ENCODE data around the gene TTC34. TPM values are rescaled to one million over a fixed set of nuclear protein-coding genes. Genes with fewer than 3 reads are reported as not detected.

The TTC34 gene
- total and polyA plus RNA-seq, 10 of the 15 experiments (the other 5 are each of a cell fraction or from before 2014, with no cell fraction given) = 0.03 to 0.49 (median 0.05) TPM; not detected in 2

DNA sequence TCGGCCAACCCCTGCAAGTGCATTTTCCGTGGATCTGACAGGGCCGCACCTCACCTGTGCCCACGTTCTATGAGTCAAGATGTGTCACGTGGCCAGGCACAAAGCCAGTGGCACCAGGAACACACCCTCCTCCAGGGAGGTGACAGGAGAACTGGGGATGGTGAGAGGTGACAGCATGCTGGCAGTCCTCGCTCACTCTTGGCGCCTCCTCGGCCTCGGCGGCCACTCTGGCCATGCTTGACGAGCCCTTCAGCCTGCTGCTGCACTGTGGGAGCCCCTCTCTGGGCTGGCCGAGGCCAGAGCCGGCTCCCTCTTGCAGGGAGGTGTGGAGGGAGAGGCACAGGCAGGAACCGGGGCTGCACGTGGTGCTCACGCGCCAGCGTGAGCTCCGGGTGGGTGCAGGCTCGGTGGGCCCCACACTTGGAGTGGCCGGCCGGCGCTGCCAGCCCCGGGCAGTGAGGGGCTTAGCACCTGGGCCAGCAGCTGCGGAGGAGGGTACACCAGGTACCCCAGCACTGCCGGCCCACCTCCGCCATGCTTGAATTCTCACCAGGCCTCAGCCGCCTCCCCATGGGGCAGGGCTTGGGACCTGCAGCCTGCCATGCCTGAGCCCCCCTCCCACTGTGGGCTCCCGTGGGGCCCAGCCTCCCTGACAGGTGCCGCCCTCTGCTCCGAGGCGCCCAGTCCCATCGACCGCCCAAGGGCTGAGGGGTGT lies 11.6 kb upstream of the TTC34 start:
- Histone ChIP-seq H3K27me3 (replicated peaks in 1 of 2; ENCODE audit: control insufficient read depth in 2 of 2, insufficient read depth in 2 of 2, low read length in 1 of 2) (no peaks in the 10 kb centered on the region), H3K4me3 (no peak overlapping the region), H2AFZ (ENCODE audit: control insufficient read depth, low read depth, low read length) (no peak overlapping the region), H3K27ac (ENCODE audit: control insufficient read depth, insufficient read depth) (no peak overlapping the region), H3K79me2 (ENCODE audit: control insufficient read depth, insufficient read depth, low read length) (no peaks in the 10 kb centered on the region), H3K9me3 (replicated peaks; ENCODE audit: control insufficient read depth, insufficient read depth, low read length) (no peaks in the 10 kb centered on the region; the same call in 2 of the 3 replicates), H3K4me2 (ENCODE audit: control insufficient read depth, insufficient read depth) (no peak overlapping the region), H3K4me1 (ENCODE audit: control insufficient read depth, insufficient read depth, low read length) (no peaks in the 10 kb centered on the region), H3K9ac (ENCODE audit: control insufficient read depth, insufficient read depth, low read length) (no peak overlapping the region), H3K36me3 (ENCODE audit: control insufficient read depth in 2 of 2, insufficient read depth in 2 of 2, low read length in 1 of 2) (no peaks in the 10 kb centered on the region), H4K20me1 (ENCODE audit: control insufficient read depth, insufficient read depth) (no peaks in the 10 kb centered on the region)
- DNase-seq (ENCODE audit: low read depth, low spot score) (no peak), FAIRE-seq (no peak), ATAC-seq (no peak)
- intact Hi-C loops (cut with micrococcal nuclease; ENCODE audit: unreplicated experiment) = no loop called here
- BruUV-seq (replicated peaks) = no TSS peak
- ChIA-PET RAD21 (ENCODE audit: unreplicated experiment) (no interaction called here), SMC1A (ENCODE audit: uncharacterized antibody, unreplicated experiment) (no interaction called here), CTCF (no interaction called here), POLR2A (no interaction called here)
- 65% methylated on average over 34 of the region's 34 CpGs for WGBS (ENCODE audit: insufficient coverage, insufficient replicate concordance, low lambda C conversion rate, missing lambda C conversion rate)
- in situ Hi-C loops (cut with MboI) = loop anchor here (25.0 kb wide), 1 partner anchor 126 kb away; no protein-coding TSS in a partner anchor
- TF ChIP-seq CEBPB (IDR thresholded peaks at IDR 0.05; ENCODE audit: borderline replicate concordance in 1 of 2, low read depth in 2 of 2, low read length in 2 of 2) = no peak
- no peak for TF ChIP-seq SRF (IDR thresholded peaks at IDR 0.05; ENCODE audit: low read depth in 2 of 2, low read length in 2 of 2)
- no peak for TF ChIP-seq SUZ12 (IDR thresholded peaks at IDR 0.05; ENCODE audit: unreplicated experiment)
- TF ChIP-seq, protein P1, sequence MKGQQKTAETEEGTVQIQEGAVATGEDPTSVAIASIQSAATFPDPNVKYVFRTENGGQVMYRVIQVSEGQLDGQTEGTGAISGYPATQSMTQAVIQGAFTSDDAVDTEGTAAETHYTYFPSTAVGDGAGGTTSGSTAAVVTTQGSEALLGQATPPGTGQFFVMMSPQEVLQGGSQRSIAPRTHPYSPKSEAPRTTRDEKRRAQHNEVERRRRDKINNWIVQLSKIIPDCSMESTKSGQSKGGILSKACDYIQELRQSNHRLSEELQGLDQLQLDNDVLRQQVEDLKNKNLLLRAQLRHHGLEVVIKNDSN (IDR thresholded peaks at IDR 0.05; ENCODE audit: borderline replicate concordance, extremely low read length, insufficient read depth, low read depth, low read length) = peak; percentile 6
- no peak for TF ChIP-seq ZNF622 (IDR thresholded peaks at IDR 0.05)
- TF ChIP-seq NR2F1 (conservative IDR thresholded peaks at IDR 0.05) = no peak

Data from GM12878 (cell line).